HepG2 (cell line): ENCODE measurements around the gene ACAT2. TPM values are rescaled to one million over a fixed set of nuclear protein-coding genes. Genes with fewer than 3 reads are reported as not detected.

Experiments used
- ELF3 ChIP-seq: IDR thresholded peaks from 2 replicates; pipeline ENCODE4 v1.6.1; 2016; ENCODE audit warnings: missing genetic modification reagents, missing compliant biosample characterization
- HOXA5 ChIP-seq: sonication (generic); formaldehyde crosslinking; IDR thresholded peaks from 2 replicates; pipeline ENCODE4 v1.4.0; 2020; ENCODE audit warnings: missing genetic modification reagents
- KAT7 ChIP-seq: IDR thresholded peaks from 2 replicates; pipeline ENCODE4 v1.6.1; 2018; ENCODE audit warnings: borderline replicate concordance, missing compliant biosample characterization
- MEIS1 ChIP-seq: sonication (generic); formaldehyde crosslinking; IDR thresholded peaks from 2 replicates; pipeline ENCODE4 v1.9.0; 2021; ENCODE audit warnings: mild to moderate bottlenecking, missing genetic modification reagents, moderate library complexity, borderline replicate concordance
- NCOA5 ChIP-seq: sonication (generic); formaldehyde crosslinking; IDR thresholded peaks from 2 replicates; pipeline ENCODE4 v1.4.0; 2020; ENCODE audit warnings: missing genetic modification reagents
- NFAT5 ChIP-seq: sonication (generic); formaldehyde crosslinking; IDR thresholded peaks from 2 replicates; pipeline ENCODE4 v1.4.0; 2020; ENCODE audit warnings: missing genetic modification reagents
- PTBP1 ChIP-seq: fragments of 200-400 bp; formaldehyde crosslinking; IDR thresholded peaks from 2 replicates; pipeline ENCODE4 v1.6.1; 2018; ENCODE audit warnings: low read length, low read depth; ENCODE audit not compliant: poor library complexity, severe bottlenecking
- SOX5 ChIP-seq: IDR thresholded peaks from 2 replicates; pipeline ENCODE4 v1.6.1; 2016; ENCODE audit warnings: borderline replicate concordance
- SP140L ChIP-seq: sonication (generic); formaldehyde crosslinking; IDR thresholded peaks from 2 replicates; pipeline ENCODE4 v1.4.0; 2020; ENCODE audit warnings: missing genetic modification reagents, borderline replicate concordance
- SP4 ChIP-seq: sonication (generic); formaldehyde crosslinking; IDR thresholded peaks from 2 replicates; pipeline ENCODE4 v1.8.1; 2023; ENCODE audit warnings: mild to moderate bottlenecking, missing genetic modification reagents
- TP53 ChIP-seq: sonication (generic); formaldehyde crosslinking; conservative IDR thresholded peaks from 2 replicates; pipeline ENCODE4 v1.4.0; 2020; ENCODE audit warnings: missing genetic modification reagents
- ZBTB33 ChIP-seq: sonication (generic); formaldehyde crosslinking; IDR thresholded peaks from 2 replicates; pipeline ENCODE4 v1.4.0; 2020; ENCODE audit warnings: missing genetic modification reagents
- ZKSCAN1 ChIP-seq: fragments of 150-350 bp; IDR thresholded peaks from 2 replicates; pipeline ENCODE4 v1.6.1; 2014; ENCODE audit warnings: low read length
- ZKSCAN5 ChIP-seq: sonication (generic); formaldehyde crosslinking; IDR thresholded peaks from 2 replicates; pipeline ENCODE4 v1.5.1; 2020; ENCODE audit warnings: mild to moderate bottlenecking, missing genetic modification reagents
- ZNF260 ChIP-seq: sonication (generic); formaldehyde crosslinking; IDR thresholded peaks from 2 replicates; pipeline ENCODE4 v1.4.0; 2020; ENCODE audit warnings: missing genetic modification reagents, low read depth, mild to moderate bottlenecking, borderline replicate concordance
- ZNF609 ChIP-seq: sonication (generic); formaldehyde crosslinking; IDR thresholded peaks from 2 replicates; pipeline ENCODE4 v1.4.0; 2020; ENCODE audit warnings: mild to moderate bottlenecking, missing genetic modification reagents, borderline replicate concordance
- ZNF879 ChIP-seq: sonication (generic); formaldehyde crosslinking; IDR thresholded peaks from 2 replicates; pipeline ENCODE4 v1.8.1; 2023; ENCODE audit warnings: missing genetic modification reagents
- polyA plus RNA-seq, 8 experiments: library from polyadenylated mRNA; depleted of rRNA in 3 of 8; stranded (reverse) in 7 of 8; unstranded in 1 of 8; fragments of >200 nt; fragmentation: Illumina TruSeq in 4 of 8; extraction: Trizol in 4 of 8; gene quantifications; 2 replicates each; pipeline versions ENCODE4 v1.2.1 to v1.2.3, GENCODE V29; 2011 to 2016; ENCODE audit warnings: low read depth in 4 of 8, missing spikeins in 1 of 8, mixed read lengths in 1 of 8; ENCODE audit not compliant: insufficient read depth in 1 of 8
- total RNA-seq, 5 experiments: library from RNA; depleted of rRNA; stranded (reverse); fragments of >200 nt; fragmentation: Illumina TruSeq; extraction: Trizol; gene quantifications; 2 replicates each; pipeline ENCODE4 v1.2.3, GENCODE V29; 2016; ENCODE audit warnings: low read depth in 1 of 5

ACAT2 gene
- total and polyA plus RNA-seq, 2 of the 13 experiments (the other 11 are each of a cell fraction or from before 2014, with no cell fraction given), result 121 to 534 TPM

DNA sequence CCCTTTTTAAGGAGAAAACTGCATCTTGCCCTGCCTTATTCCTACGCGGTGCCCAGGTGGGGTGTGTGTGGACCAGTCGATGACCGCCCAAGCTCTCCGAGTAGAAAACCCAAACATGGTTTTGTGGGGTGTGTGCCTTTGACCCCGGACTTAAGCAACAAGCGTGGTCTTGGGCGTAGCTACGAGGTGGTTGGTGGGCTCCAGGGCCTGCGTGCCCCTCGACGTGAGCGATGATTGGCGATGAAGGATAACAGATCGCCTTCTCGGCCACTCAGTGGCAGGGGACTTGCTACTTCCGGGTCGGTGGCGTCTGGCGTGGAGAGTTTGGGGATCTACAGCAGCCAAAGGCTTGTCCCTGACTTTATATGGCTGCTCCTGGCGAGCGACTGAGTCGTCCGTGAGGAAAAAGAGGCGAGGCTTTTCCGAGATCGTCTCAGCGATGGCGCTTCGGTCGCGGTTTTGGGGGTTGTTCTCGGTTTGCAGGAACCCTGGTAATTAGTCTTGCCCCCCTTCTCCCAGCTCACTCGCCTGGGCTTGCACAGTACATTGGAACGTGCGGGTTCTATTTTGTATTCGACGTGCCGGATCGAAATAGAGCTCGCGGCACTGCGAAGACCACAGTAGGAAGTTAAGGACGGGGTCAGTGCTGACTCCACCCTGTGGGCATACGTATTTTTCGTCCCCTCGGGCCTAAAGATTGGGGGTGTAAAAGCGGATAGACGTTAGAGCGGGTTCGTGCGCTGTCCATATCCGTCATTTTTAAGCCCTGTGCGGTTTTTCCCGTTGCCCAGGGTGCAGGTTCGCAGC is 28.5 kb downstream of the ACAT2 start, which contains the start of gene MRPL18 (continued):
- TF ChIP-seq MEIS1 (CRISPR knock-in tag), result peak; percentile 6; the same call in 1 of the 2 replicates
- peak; percentile 78 for TF ChIP-seq HOXA5 (CRISPR knock-in tag)
- TF ChIP-seq NCOA5 (CRISPR knock-in tag), result no peak
- no peak for TF ChIP-seq SOX5 (CRISPR knock-in tag)
- TF ChIP-seq ZNF609, result no peak
- TF ChIP-seq SP140L (CRISPR knock-in tag), result no peak; the same call in 1 of the 2 replicates
- no peak for TF ChIP-seq NFAT5
- 0 out of 2 replicates have a peak, but pooled peaks have one; percentile 18 for TF ChIP-seq ZKSCAN1
- TF ChIP-seq ELF3 (CRISPR knock-in tag), result peak; percentile 76
- TF ChIP-seq ZBTB33 (CRISPR knock-in tag), result no peak
- no peak; the same call in none of the 2 replicates for TF ChIP-seq SP4 (CRISPR knock-in tag)
- TF ChIP-seq TP53, result 0 out of 2 replicates have a peak, but pooled peaks have one; percentile 75
- TF ChIP-seq ZKSCAN5 (CRISPR knock-in tag), result no peak
- TF ChIP-seq ZNF879 (CRISPR knock-in tag), result no peak; the same call in 1 of the 2 replicates
- TF ChIP-seq KAT7 (CRISPR knock-in tag), result 0 out of 2 replicates have a peak, but pooled peaks have one; percentile 46
- TF ChIP-seq PTBP1, result no peak
- no peak for TF ChIP-seq ZNF260 (CRISPR knock-in tag)
